Measurements from ENCODE around the gene PSTPIP2. TPM values are rescaled to one million over a fixed set of nuclear protein-coding genes. Genes with fewer than 3 reads are reported as not detected.

Gene PSTPIP2
- total and polyA plus RNA-seq, 2 donors (not counting 1 experiment from before 2014, with no cell fraction given), result 0.42 to 0.76 TPM

DNA sequence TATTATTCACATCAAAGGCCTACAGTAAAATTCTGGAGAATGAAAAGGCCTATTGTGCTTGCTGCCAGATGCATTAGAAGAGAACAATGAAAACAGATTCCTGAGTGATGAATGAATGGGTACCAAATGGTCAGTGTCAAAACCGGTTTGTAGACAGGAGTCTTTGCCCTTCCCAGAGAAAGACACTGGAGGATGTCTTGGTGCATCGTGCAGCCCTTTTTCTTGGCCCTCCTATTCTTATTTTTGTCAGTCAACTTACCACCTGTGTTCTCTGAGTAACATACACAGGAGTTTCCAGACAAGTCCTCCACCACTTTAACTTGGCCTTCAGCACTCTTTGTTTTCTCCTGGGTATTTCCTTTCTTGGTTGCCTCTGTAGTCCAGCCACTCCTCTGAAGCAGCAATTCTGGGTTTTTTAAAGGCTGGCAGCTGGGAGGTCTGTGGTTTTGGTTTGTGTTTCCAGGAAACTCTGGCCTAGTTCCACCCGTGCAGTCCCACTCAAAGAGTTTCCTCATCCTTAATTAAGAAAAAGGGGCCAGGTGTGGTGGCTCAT is 29.4 kb downstream of the PSTPIP2 start:
- intact Hi-C loops (cut with micrococcal nuclease), result no loop called here

DNA sequence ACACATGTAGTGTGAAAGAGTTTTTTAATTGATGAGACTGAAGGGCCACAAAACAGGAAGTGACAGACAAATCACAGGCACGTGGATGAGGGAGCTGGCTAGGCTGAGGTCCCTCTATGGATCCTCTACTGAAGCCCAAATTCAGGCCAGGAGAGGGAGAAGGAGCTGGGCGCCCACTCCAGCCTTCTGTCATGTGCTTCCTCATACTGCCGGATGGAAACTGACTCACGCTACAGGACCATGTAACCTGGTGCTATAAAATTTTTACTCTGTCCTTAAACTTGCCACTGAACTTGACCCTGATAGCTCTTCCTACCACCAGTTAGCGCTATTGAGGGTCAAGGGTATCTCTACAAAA is 31.3 kb downstream of the PSTPIP2 start:
- no peak overlapping the region for H3K4me2 ChIP-seq (replicated peaks; ENCODE audit: low read depth, low read length, poor library complexity, severe bottlenecking)
- TF ChIP-seq, protein P1, sequence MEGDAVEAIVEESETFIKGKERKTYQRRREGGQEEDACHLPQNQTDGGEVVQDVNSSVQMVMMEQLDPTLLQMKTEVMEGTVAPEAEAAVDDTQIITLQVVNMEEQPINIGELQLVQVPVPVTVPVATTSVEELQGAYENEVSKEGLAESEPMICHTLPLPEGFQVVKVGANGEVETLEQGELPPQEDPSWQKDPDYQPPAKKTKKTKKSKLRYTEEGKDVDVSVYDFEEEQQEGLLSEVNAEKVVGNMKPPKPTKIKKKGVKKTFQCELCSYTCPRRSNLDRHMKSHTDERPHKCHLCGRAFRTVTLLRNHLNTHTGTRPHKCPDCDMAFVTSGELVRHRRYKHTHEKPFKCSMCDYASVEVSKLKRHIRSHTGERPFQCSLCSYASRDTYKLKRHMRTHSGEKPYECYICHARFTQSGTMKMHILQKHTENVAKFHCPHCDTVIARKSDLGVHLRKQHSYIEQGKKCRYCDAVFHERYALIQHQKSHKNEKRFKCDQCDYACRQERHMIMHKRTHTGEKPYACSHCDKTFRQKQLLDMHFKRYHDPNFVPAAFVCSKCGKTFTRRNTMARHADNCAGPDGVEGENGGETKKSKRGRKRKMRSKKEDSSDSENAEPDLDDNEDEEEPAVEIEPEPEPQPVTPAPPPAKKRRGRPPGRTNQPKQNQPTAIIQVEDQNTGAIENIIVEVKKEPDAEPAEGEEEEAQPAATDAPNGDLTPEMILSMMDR (IDR thresholded peaks at IDR 0.05), result no peak
- no peak for TF ChIP-seq EZH2 (IDR thresholded peaks at IDR 0.05; ENCODE audit: borderline replicate concordance, insufficient read depth, low read depth, low read length, poor library complexity, severe bottlenecking)
- ATAC-seq (ENCODE audit: low read depth) (no peak), DNase-seq (no peak)
- intact Hi-C loops (cut with micrococcal nuclease), result no loop called here
- ChIA-PET CTCF (no interaction called here), POLR2A (no interaction called here)
- Mint-ChIP-seq H3K27me3 (peaks cover 14% of the 10 kb centered on the region), H3K4me1 (no peaks in the 10 kb centered on the region), H3K27ac (no peak overlapping the region), H3K9me3 (ENCODE audit: insufficient read depth) (no peaks in the 10 kb centered on the region), H3K4me3 (no peak overlapping the region)
- no peaks in the 10 kb centered on the region for H3K27me3 ChIP-seq (replicated peaks in 1 of 4; ENCODE audit: control extremely low read depth in 1 of 4, control insufficient read depth in 3 of 4, insufficient read depth in 4 of 4, low read length in 3 of 4)
- WGBS (ENCODE audit: insufficient coverage), result 50% methylated on average over 2 of the region's 5 CpGs
- H3K9ac ChIP-seq (ENCODE audit: low read length), result no peak overlapping the region
- H3K36me3 ChIP-seq (replicated peaks in 1 of 2; ENCODE audit: control extremely low read depth in 1 of 2, control insufficient read depth in 1 of 2, extremely low read depth in 1 of 2, insufficient read depth in 2 of 2, low read length in 1 of 2), result no peaks in the 10 kb centered on the region
- no peaks in the 10 kb centered on the region for H3K4me1 ChIP-seq (ENCODE audit: control insufficient read depth in 2 of 2, insufficient read depth in 2 of 2, low read length in 2 of 2)
- no peaks in the 10 kb centered on the region for H3K9me3 ChIP-seq (ENCODE audit: control extremely low read depth in 1 of 3, control insufficient read depth in 2 of 3, insufficient read depth in 1 of 3, low read length in 2 of 3)
- H4K20me1 ChIP-seq (ENCODE audit: control insufficient read depth, insufficient read depth, low read length, poor library complexity, severe bottlenecking), result no peaks in the 10 kb centered on the region
- H3K27ac ChIP-seq (ENCODE audit: low read length in 2 of 2), result no peak overlapping the region
- H3K79me2 ChIP-seq (ENCODE audit: control insufficient read depth, insufficient read depth, low read length), result no peaks in the 10 kb centered on the region
- no peak overlapping the region for H3K4me3 ChIP-seq (ENCODE audit: control extremely low read depth in 1 of 5, extremely low read depth in 1 of 5, insufficient read depth in 1 of 5, low read depth in 2 of 5, low read length in 4 of 5)
- no peak overlapping the region for H2AFZ ChIP-seq (ENCODE audit: insufficient read depth, low read depth, low read length, poor library complexity, severe bottlenecking)

More for the DNA sequence above, 29.4 kb downstream of the PSTPIP2 start:
- Mint-ChIP-seq H3K27ac (no peak overlapping the region), H3K27me3 (peaks cover 14% of the 10 kb centered on the region), H3K9me3 (ENCODE audit: insufficient read depth) (no peaks in the 10 kb centered on the region), H3K4me3 (no peak overlapping the region), H3K4me1 (no peaks in the 10 kb centered on the region)
- H2AFZ ChIP-seq (ENCODE audit: insufficient read depth, low read depth, low read length, poor library complexity, severe bottlenecking), result no peak overlapping the region
- H3K27ac ChIP-seq (ENCODE audit: low read length in 2 of 2), result no peak overlapping the region
- H3K4me2 ChIP-seq (replicated peaks; ENCODE audit: low read depth, low read length, poor library complexity, severe bottlenecking), result no peak overlapping the region
- H3K79me2 ChIP-seq (ENCODE audit: control insufficient read depth, insufficient read depth, low read length), result no peaks in the 10 kb centered on the region
- no peaks in the 10 kb centered on the region for H4K20me1 ChIP-seq (ENCODE audit: control insufficient read depth, insufficient read depth, low read length, poor library complexity, severe bottlenecking)
- H3K9ac ChIP-seq (ENCODE audit: low read length), result no peak overlapping the region
- ChIA-PET CTCF (no interaction called here), POLR2A (interaction anchor here (0.6 kb wide), 1 partner anchor 77 kb away, joined by 5 read pairs; no protein-coding TSS in a partner anchor)
- H3K27me3 ChIP-seq (replicated peaks in 1 of 4; ENCODE audit: control extremely low read depth in 1 of 4, control insufficient read depth in 3 of 4, insufficient read depth in 4 of 4, low read length in 3 of 4), result no peaks in the 10 kb centered on the region
- WGBS (ENCODE audit: insufficient coverage), result 42% methylated on average over 2 of the region's 3 CpGs
- TF ChIP-seq, protein P1 (IDR thresholded peaks at IDR 0.05), result no peak
- no peak for TF ChIP-seq EZH2 (IDR thresholded peaks at IDR 0.05; ENCODE audit: borderline replicate concordance, insufficient read depth, low read depth, low read length, poor library complexity, severe bottlenecking)
- H3K9me3 ChIP-seq (ENCODE audit: control extremely low read depth in 1 of 3, control insufficient read depth in 2 of 3, insufficient read depth in 1 of 3, low read length in 2 of 3), result no peaks in the 10 kb centered on the region
- H3K36me3 ChIP-seq (replicated peaks in 1 of 2; ENCODE audit: control extremely low read depth in 1 of 2, control insufficient read depth in 1 of 2, extremely low read depth in 1 of 2, insufficient read depth in 2 of 2, low read length in 1 of 2), result no peaks in the 10 kb centered on the region
- no peaks in the 10 kb centered on the region for H3K4me1 ChIP-seq (ENCODE audit: control insufficient read depth in 2 of 2, insufficient read depth in 2 of 2, low read length in 2 of 2)
- H3K4me3 ChIP-seq (ENCODE audit: control extremely low read depth in 1 of 5, extremely low read depth in 1 of 5, insufficient read depth in 1 of 5, low read depth in 2 of 5, low read length in 4 of 5), result no peak overlapping the region
- DNase-seq (no peak), ATAC-seq (ENCODE audit: low read depth) (no peak)

Data from B cell (primary cell).